Vagina (tissue), 2 donors: ENCODE measurements around the gene TAGLN2. TPM values are rescaled to one million over a fixed set of nuclear protein-coding genes. Genes with fewer than 3 reads are reported as not detected.

Source experiments
- DNase-seq, 2 donors: peaks; one replicate each; pipeline ENCODE4 v3.0.0-alpha.2; 2017; ENCODE audit errors: extremely low spot score in 2 of 2
- H3K27ac ChIP-seq: fragments of 200-600 bp; sonication (generic); one replicate; pipeline ENCODE4 v1.5.1; 2019
- H3K27me3 ChIP-seq: fragments of 200-600 bp; sonication (generic); one replicate; pipeline ENCODE4 v1.5.1; 2019
- H3K36me3 ChIP-seq, 2 donors: fragments of 200-600 bp; sonication (generic); one replicate each; pipeline ENCODE4 v1.5.1; 2017 to 2019
- H3K4me1 ChIP-seq: fragments of 200-600 bp; sonication (generic); one replicate; pipeline ENCODE4 v1.5.1; 2019
- H3K4me3 ChIP-seq, 2 donors: fragments of 200-600 bp; sonication (generic); 1 replicate in 1 of 2; 2 replicates in 1 of 2; pipeline ENCODE4 v1.5.1; 2016 to 2019
- H3K9me3 ChIP-seq: fragments of 200-600 bp; sonication (generic); one replicate; pipeline ENCODE4 v1.5.1; 2019
- CTCF ChIP-seq, 3 experiments: fragments of 450-650 bp in 2 of 3; fragments of 200-600 bp in 1 of 3; sonication (generic) in 1 of 3; IDR thresholded peaks; one replicate each; pipeline ENCODE4 v1.5.1; 2017 to 2019; ENCODE audit warnings: antibody characterized with exemption in 3 of 3, mild to moderate bottlenecking in 2 of 3, moderate library complexity in 2 of 3
- POLR2A ChIP-seq, 2 donors: fragments of 450-650 bp; IDR thresholded peaks; one replicate each; pipeline ENCODE4 v1.6.1; 2017; ENCODE audit warnings: antibody characterized with exemption in 2 of 2, mild to moderate bottlenecking in 2 of 2, moderate library complexity in 2 of 2
- POLR2AphosphoS5 ChIP-seq, 2 donors: sonication (generic); formaldehyde crosslinking; IDR thresholded peaks; one replicate each; pipeline ENCODE4 v1.9.0; 2017; ENCODE audit warnings: antibody characterized with exemption in 2 of 2, mild to moderate bottlenecking in 2 of 2, low read depth in 1 of 2; ENCODE audit not compliant: insufficient read depth in 1 of 2
- intact Hi-C: fragments of 100-400 bp; cut with DNase I; formaldehyde crosslinking; loops from one replicate; pipeline ENCODE4 v1.15.1; 2023
- total RNA-seq: library from RNA; depleted of rRNA; stranded (reverse); fragments of >200 nt; gene quantifications from one replicate; pipeline ENCODE4 v1.2.3, GENCODE V29; 2016

The TAGLN2 gene
- total RNA-seq, 1 donor from 2014 or later, result 290 TPM

- H3K4me3 ChIP-seq, result peak overlapping the region; percentile 38 to 56
- intact Hi-C loops, result loop anchor here (10.0 kb wide), 1 partner anchor 150 kb away; no protein-coding TSS in a partner anchor
- H3K27me3 ChIP-seq, result no peaks in the 10 kb centered on the region
- peak overlapping the region; percentile 27 for H3K27ac ChIP-seq
- no peak for DNase-seq
- H3K36me3 ChIP-seq, result no peaks in the 10 kb centered on the region
- H3K4me1 ChIP-seq, result peaks cover 36% of the 10 kb centered on the region
- H3K9me3 ChIP-seq, result no peaks in the 10 kb centered on the region
- TF ChIP-seq POLR2A (IDR thresholded peaks at IDR 0.05) (no peak), CTCF (IDR thresholded peaks at IDR 0.05) (no peak), POLR2AphosphoS5 (IDR thresholded peaks at IDR 0.05; ENCODE audit: insufficient read depth in 1 of 2, low read depth in 1 of 2) (no peak)
These were observed 19.5 kb upstream of the TAGLN2 start for GRCh38 chr1:159944623-159945455.

- peaks cover 36% of the 10 kb centered on the region for H3K4me1 ChIP-seq
- H3K27me3 ChIP-seq, result no peaks in the 10 kb centered on the region
- peak overlapping the region; percentile 27 for H3K27ac ChIP-seq
- no peak for TF ChIP-seq POLR2AphosphoS5 (IDR thresholded peaks at IDR 0.05; ENCODE audit: insufficient read depth in 1 of 2, low read depth in 1 of 2)
- no peak for TF ChIP-seq POLR2A (IDR thresholded peaks at IDR 0.05)
- TF ChIP-seq CTCF (IDR thresholded peaks at IDR 0.05), result no peak
- no peaks in the 10 kb centered on the region for H3K9me3 ChIP-seq
- no peaks in the 10 kb centered on the region for H3K36me3 ChIP-seq
- H3K4me3 ChIP-seq, result no peak overlapping the region
- DNase-seq, result no peak
- intact Hi-C loops, result loop anchor here (10.0 kb wide), 1 partner anchor 149 kb away; no protein-coding TSS in a partner anchor
These were observed 18.8 kb upstream of the TAGLN2 start for GRCh38 chr1:159943908-159944622.

GRCh38 chr1:159943278-159943640 is 18.0 kb upstream of the TAGLN2 start:
- Histone ChIP-seq H3K27me3 (no peaks in the 10 kb centered on the region), H3K27ac (peak overlapping the region; percentile 27), H3K4me3 (no peak overlapping the region), H3K9me3 (no peaks in the 10 kb centered on the region), H3K4me1 (peaks cover 38% of the 10 kb centered on the region), H3K36me3 (no peaks in the 10 kb centered on the region)
- TF ChIP-seq CTCF (IDR thresholded peaks at IDR 0.05), result no peak
- no peak for TF ChIP-seq POLR2AphosphoS5 (IDR thresholded peaks at IDR 0.05; ENCODE audit: insufficient read depth in 1 of 2, low read depth in 1 of 2)
- TF ChIP-seq POLR2A (IDR thresholded peaks at IDR 0.05), result no peak
- no peak for DNase-seq
- intact Hi-C loops, result loop anchor here (10.0 kb wide), 1 partner anchor 148 kb away; no protein-coding TSS in a partner anchor

- intact Hi-C loops, result loop anchor here (10.0 kb wide), 1 partner anchor 148 kb away; no protein-coding TSS in a partner anchor
- no peak for DNase-seq
- no peaks in the 10 kb centered on the region for H3K9me3 ChIP-seq
These were observed 17.4 kb upstream of the TAGLN2 start for GRCh38 chr1:159942632-159943277.

More at GRCh38 chr1:159942632-159943277, 17.4 kb upstream of the TAGLN2 start:
- no peak for TF ChIP-seq POLR2A (IDR thresholded peaks at IDR 0.05)
- no peak for TF ChIP-seq CTCF (IDR thresholded peaks at IDR 0.05)
- no peak for TF ChIP-seq POLR2AphosphoS5 (IDR thresholded peaks at IDR 0.05; ENCODE audit: insufficient read depth in 1 of 2, low read depth in 1 of 2)
- H3K36me3 ChIP-seq, result no peaks in the 10 kb centered on the region
- H3K4me3 ChIP-seq, result no peak overlapping the region
- peaks cover 43% of the 10 kb centered on the region for H3K4me1 ChIP-seq
- H3K27ac ChIP-seq, result no peak overlapping the region
- no peaks in the 10 kb centered on the region for H3K27me3 ChIP-seq
